Stimulated activated CD8-positive, alpha-beta memory T cell treated with anti-CD3 and anti-CD28 coated beads, Interleukin-4, amount 100 ng/mL, for 4 hours (primary cell): ENCODE measurements around the gene CFAP20.
"Not testable (repeated sequence)": the region's sequence is repeated elsewhere in the genome, so short reads cannot be mapped to it uniquely, and the experiment has no call there.

Experiments used
- DNase-seq, 2 donors: peaks; one replicate each; pipeline ENCODE4 v3.0.0-alpha.2; 2020; ENCODE audit warnings: low read depth in 2 of 2, low spot score in 1 of 2

Gene CFAP20

GRCh38 chr16:58098207-58099096 is 30.7 kb downstream of the CFAP20 start:
- no peak for DNase-seq

GRCh38 chr16:58096249-58096648 is 32.9 kb downstream of the CFAP20 start:
- no peak for DNase-seq

DNA sequence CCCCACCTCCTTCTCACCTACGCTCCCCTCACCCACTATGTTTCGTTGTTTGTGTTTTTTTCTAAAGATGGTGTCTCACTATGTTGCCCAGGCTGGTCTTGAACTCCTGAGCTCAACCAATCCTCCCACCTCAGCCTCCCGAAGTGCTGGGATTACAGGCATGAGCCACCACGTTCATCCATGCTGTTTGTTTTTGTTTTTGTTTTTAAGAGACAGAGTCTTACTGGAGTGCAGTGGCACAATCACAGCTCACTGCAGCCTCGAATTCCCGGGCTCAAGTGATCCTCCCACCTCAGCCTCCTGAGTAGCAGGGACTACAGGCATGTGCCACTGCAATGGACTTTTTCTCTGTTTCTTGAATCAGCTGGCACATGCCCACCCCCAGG is 33.6 kb downstream of the CFAP20 start:
- not testable (repeated sequence) for DNase-seq

- DNase-seq: no peak
Measured at GRCh38 chr16:58094791-58095574, 34.2 kb downstream of the CFAP20 start.

GRCh38 chr16:58094026-58094425 is 35.2 kb downstream of the CFAP20 start:
- DNase-seq: no peak

- not testable (repeated sequence) for DNase-seq
Measured at GRCh38 chr16:58090396-58090795, 38.8 kb downstream of the CFAP20 start.

DNA sequence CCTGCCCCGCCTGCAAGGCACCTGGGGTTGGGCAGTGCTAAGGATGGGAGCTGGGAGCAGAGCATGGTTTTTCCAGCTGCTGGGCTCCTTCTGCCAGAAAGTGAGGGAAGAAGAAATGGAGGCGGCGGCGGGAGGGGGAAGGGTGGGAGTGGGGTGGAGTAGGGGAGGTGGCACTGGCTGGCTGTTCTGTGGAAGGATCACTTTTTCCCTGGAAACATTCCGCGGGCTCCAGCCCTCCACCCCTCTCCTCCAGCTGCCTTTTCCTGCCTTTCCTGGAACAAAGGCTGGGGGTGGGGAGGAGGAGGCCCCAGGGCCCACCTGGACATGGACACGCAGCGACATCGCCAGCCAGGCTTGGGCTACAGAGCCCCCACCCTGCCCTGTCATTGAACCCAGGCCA is 41.1 kb downstream of the CFAP20 start:
- DNase-seq: no peak

- no peak for DNase-seq
Measured at GRCh38 chr16:58087209-58087913, 41.8 kb downstream of the CFAP20 start.

- DNase-seq: no peak
Measured at GRCh38 chr16:58086381-58087208, 42.6 kb downstream of the CFAP20 start.

GRCh38 chr16:58085584-58086251 is 43.5 kb downstream of the CFAP20 start:
- no peak for DNase-seq

GRCh38 chr16:58085171-58085570 is 44.0 kb downstream of the CFAP20 start:
- no peak for DNase-seq

- no peak for DNase-seq
Measured at GRCh38 chr16:58084635-58085034, 44.5 kb downstream of the CFAP20 start.

DNA sequence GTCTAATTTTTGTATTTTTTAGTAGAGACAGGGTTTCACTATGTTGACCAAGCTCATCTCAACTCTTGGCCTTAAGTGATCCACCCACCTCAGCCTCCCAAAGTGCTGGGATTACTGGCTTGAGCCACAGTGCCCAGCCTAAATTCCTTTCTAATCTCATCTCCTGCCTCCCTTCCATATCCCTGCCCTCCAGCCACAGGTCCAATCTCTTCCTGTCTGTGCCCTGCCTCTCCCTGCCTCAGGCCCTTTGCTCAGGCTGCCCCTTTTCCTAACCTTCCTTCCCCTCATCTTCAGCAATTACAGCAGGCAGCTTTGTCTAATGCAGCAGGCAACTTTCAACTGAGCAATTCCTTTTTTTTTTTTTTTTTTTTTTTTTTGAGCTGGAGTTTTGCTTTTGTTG is 46.8 kb downstream of the CFAP20 start:
- no peak for DNase-seq

DNA sequence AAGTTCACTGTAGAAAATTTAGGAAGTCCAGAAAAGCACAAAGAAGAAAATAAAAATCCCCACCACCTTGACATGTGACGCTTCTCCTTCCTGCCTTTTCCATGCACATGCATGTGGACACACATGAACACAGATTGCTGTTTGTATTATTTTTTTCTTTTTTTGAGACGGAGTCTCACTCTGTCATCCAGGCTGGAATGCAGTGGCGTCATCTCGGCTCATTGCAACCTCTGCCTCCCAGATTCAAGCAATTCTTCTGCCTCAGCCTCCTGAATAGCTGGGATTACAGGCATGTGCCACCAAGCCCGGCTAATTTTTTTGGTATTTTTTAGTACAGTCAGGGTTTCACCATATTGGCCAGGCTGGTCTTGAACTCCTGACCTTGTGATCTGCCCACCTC is 48.5 kb downstream of the CFAP20 start:
- DNase-seq: not testable (repeated sequence)

- no peak for DNase-seq
Measured at GRCh38 chr16:58077796-58078195, 51.4 kb downstream of the CFAP20 start.

DNA sequence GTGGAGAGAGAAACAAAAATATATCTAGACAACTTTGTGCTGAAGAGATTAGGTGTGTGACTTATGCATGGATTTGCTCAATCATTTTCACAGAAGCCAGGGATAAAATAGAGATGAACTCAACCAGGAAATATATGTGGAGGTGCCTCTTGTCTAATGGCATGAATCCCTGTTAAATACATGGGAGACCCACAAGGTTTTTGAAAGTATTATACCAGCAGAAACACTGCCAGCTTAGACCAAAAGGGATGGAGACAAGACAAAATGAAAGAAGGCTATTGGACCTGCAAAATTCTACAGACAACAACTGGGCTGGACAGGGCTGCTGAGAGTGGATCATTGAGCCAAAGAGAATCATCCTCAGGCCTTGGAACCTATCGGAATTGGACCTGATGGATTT is 52.7 kb downstream of the CFAP20 start:
- DNase-seq: no peak

GRCh38 chr16:58074657-58075056 is 54.5 kb downstream of the CFAP20 start:
- DNase-seq: no peak

DNA sequence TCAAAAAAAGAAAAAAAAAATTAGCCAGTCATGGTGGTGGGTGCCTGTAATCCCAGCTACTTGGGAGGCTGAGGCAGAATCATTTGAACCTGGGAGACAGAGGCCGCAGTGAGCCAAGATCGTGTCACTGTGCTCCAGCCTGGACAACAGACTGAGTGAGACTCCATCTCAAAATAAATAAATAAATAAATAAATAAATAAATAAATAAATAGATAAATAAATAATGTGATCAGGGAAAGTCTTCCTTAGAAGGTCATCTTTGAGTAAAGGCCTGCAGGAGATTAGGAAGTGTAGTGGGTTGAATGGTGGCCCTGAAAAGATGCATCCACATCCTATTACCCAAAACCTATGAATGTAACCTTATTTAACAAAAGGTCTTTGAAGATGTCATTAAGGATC is 56.1 kb downstream of the CFAP20 start:
- DNase-seq: not testable (repeated sequence)

DNA sequence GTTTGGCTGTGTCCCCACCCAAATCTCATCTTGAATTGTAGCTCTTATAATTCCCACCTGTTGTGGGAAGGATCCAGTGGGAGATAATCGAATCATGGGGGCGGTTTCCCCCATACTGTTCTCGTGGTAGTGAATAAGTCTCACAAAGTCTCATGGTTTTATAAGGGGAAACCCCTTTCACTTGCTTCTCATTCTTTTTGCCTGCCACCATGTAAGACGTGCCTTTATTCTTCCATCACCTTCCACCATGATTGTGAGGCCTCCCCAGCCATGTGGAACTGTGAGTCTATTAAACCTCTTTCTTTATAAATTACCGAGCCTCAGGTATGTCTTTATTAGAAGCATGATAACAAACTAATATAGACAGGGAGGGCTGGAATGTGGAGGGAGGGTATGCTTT is 57.0 kb downstream of the CFAP20 start:
- DNase-seq: not testable (repeated sequence)

GRCh38 chr16:58070585-58070984 is 58.6 kb downstream of the CFAP20 start:
- DNase-seq: no peak
